Panc1 (cell line): ENCODE data around the gene IGSF21. TPM values are rescaled to one million over a fixed set of nuclear protein-coding genes. Genes with fewer than 3 reads are reported as not detected.

Experiments
- ATAC-seq: fragments of 200-7000 bp; cut with Tn5 transposase; 2 replicates; pipeline ENCODE4 v1.9.1; 2020; ENCODE audit warnings: mild to moderate bottlenecking, moderate library complexity
- BruUV-seq: library from RNA; stranded (reverse); fragments of 400-500 nt; replicated peaks from 2 replicates; lab custom pipeline; 2021; lab: Mats Ljungman, UMichigan
- CTCF ChIA-PET: fragments of 300-600 bp; sonication (Branson Sonifier 250); formaldehyde crosslinking; loops from one replicate; lab custom pipeline; 2022; ENCODE audit warnings: antibody characterized with exemption; lab: Charles Lee
- POLR2A ChIA-PET: fragments of 300-600 bp; sonication (Branson Sonifier 250); formaldehyde crosslinking; loops from one replicate; lab custom pipeline; 2022; ENCODE audit warnings: antibody characterized with exemption; lab: Charles Lee
- DNase-seq: peaks from one replicate; pipeline ENCODE4 v3.0.0-alpha.2; 2010; ENCODE audit warnings: low read depth, low spot score
- H3K27ac ChIP-seq: 2 replicates; pipeline ENCODE4 v1.5.1; 2011; ENCODE audit warnings: mild to moderate bottlenecking, low read length, inconsistent platforms
- H3K27me3 ChIP-seq: fragments of 200-500 bp; sonication (Bioruptor generic); 2 replicates; pipeline ENCODE4 v1.6.0; 2014; ENCODE audit warnings: low read length, inconsistent platforms; ENCODE audit not compliant: control insufficient read depth, insufficient read depth
- H3K36me3 ChIP-seq: fragments of 200-500 bp; sonication (Bioruptor generic); 2 replicates; pipeline ENCODE4 v1.5.1; 2014; ENCODE audit warnings: inconsistent platforms, mild to moderate bottlenecking, low read length, moderate library complexity; ENCODE audit not compliant: control insufficient read depth, insufficient read depth
- H3K4me1 ChIP-seq: 2 replicates; pipeline ENCODE4 v1.5.1; 2011; ENCODE audit warnings: inconsistent platforms, mild to moderate bottlenecking, low read length, moderate library complexity; ENCODE audit not compliant: control insufficient read depth, insufficient read depth
- H3K4me3 ChIP-seq, 2 experiments: 2 replicates each; pipeline ENCODE4 v1.5.1; 2011 to 2012; ENCODE audit warnings: low read depth in 2 of 2, low read length in 2 of 2, mild to moderate bottlenecking in 2 of 2, inconsistent platforms in 1 of 2, moderate library complexity in 1 of 2
- H3K9me3 ChIP-seq: fragments of 200-500 bp; sonication (Bioruptor generic); 2 replicates; pipeline ENCODE4 v1.5.1; 2014; ENCODE audit warnings: low read depth, mild to moderate bottlenecking, inconsistent platforms, low read length, moderate library complexity; ENCODE audit not compliant: control insufficient read depth, insufficient read depth
- POLR2AphosphoS5 ChIP-seq: IDR thresholded peaks from 2 replicates; pipeline ENCODE4 v1.6.1; 2012; ENCODE audit warnings: mild to moderate bottlenecking, low read depth, low read length, moderate library complexity
- SIN3A ChIP-seq: IDR thresholded peaks from 2 replicates; pipeline ENCODE4 v1.6.1; 2012; ENCODE audit warnings: low read depth, mild to moderate bottlenecking, low read length, moderate library complexity, borderline replicate concordance; ENCODE audit not compliant: insufficient read depth
- TCF7L2 ChIP-seq: IDR thresholded peaks from 2 replicates; pipeline ENCODE4 v1.6.1; 2011; ENCODE audit warnings: mild to moderate bottlenecking, low read depth, low read length, inconsistent platforms
- in situ Hi-C: cut with HindIII; loops from 2 replicates; pipeline ENCODE4 v1.10.0; 2016; ENCODE audit warnings: low sequenced_read_pairs, low pct_unique_long_range_greater_than_20kb
- intact Hi-C: fragments of 100-400 bp; cut with micrococcal nuclease; formaldehyde crosslinking; loops from one replicate; pipeline ENCODE4 v1.10.0; 2022; ENCODE audit not compliant: unreplicated experiment
- total RNA-seq: library from RNA; stranded (reverse); gene quantifications from one replicate; pipeline ENCODE4 v1.2.1, GENCODE V29; 2021; ENCODE audit not compliant: unreplicated experiment
- TF ChIP-seq, protein P1 (sequence below): fragments of 450-650 bp; IDR thresholded peaks from 2 replicates; pipeline ENCODE4 v1.5.1; 2017; ENCODE audit warnings: mild to moderate bottlenecking
- TF ChIP-seq, protein P2 (sequence below), 2 experiments: IDR thresholded peaks; 2 replicates each; pipeline ENCODE4 v1.6.1; 2011 to 2012; ENCODE audit warnings: low read depth in 2 of 2, control low read depth in 1 of 2, low read length in 1 of 2, mild to moderate bottlenecking in 1 of 2, moderate library complexity in 1 of 2; ENCODE audit not compliant: insufficient read depth in 1 of 2

Gene IGSF21
- total RNA-seq, 1 experiment from 2014 or later: not detected

DNA sequence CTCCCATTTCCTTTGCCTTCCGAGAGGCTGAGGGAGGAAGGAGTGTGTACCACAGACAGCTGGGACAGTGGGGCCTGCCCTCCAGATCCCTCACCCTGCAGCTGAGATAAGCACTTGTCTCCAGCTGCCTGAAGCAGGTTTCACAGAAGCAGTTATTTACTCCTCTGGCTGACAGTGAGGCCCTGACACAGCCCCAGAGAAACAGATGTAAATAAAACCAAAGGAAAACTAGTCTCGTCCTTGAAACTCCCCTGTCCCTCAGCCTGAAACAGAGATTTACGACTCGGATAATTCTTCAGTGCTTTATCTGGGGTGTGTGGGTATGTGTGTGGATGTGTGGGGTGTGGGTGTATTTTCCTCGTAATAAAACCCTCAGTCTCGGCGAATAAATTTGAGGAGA lies 181.1 kb downstream of the IGSF21 start:
- BruUV-seq: no TSS peak
- no peaks in the 10 kb centered on the region for H3K36me3 ChIP-seq
- in situ Hi-C loops (no loop called here), intact Hi-C loops (no loop called here)
- CTCF ChIA-PET: no interaction called here
- no peaks in the 10 kb centered on the region for H3K9me3 ChIP-seq
- no peak overlapping the region for H3K4me3 ChIP-seq
- H3K27ac ChIP-seq: no peak overlapping the region
- H3K27me3 ChIP-seq: peaks cover 14% of the 10 kb centered on the region
- ATAC-seq (no peak), DNase-seq (no peak)
- POLR2A ChIA-PET: no interaction called here
- TF ChIP-seq, protein P1, sequence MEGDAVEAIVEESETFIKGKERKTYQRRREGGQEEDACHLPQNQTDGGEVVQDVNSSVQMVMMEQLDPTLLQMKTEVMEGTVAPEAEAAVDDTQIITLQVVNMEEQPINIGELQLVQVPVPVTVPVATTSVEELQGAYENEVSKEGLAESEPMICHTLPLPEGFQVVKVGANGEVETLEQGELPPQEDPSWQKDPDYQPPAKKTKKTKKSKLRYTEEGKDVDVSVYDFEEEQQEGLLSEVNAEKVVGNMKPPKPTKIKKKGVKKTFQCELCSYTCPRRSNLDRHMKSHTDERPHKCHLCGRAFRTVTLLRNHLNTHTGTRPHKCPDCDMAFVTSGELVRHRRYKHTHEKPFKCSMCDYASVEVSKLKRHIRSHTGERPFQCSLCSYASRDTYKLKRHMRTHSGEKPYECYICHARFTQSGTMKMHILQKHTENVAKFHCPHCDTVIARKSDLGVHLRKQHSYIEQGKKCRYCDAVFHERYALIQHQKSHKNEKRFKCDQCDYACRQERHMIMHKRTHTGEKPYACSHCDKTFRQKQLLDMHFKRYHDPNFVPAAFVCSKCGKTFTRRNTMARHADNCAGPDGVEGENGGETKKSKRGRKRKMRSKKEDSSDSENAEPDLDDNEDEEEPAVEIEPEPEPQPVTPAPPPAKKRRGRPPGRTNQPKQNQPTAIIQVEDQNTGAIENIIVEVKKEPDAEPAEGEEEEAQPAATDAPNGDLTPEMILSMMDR: no peak
- TF ChIP-seq, protein P2, sequence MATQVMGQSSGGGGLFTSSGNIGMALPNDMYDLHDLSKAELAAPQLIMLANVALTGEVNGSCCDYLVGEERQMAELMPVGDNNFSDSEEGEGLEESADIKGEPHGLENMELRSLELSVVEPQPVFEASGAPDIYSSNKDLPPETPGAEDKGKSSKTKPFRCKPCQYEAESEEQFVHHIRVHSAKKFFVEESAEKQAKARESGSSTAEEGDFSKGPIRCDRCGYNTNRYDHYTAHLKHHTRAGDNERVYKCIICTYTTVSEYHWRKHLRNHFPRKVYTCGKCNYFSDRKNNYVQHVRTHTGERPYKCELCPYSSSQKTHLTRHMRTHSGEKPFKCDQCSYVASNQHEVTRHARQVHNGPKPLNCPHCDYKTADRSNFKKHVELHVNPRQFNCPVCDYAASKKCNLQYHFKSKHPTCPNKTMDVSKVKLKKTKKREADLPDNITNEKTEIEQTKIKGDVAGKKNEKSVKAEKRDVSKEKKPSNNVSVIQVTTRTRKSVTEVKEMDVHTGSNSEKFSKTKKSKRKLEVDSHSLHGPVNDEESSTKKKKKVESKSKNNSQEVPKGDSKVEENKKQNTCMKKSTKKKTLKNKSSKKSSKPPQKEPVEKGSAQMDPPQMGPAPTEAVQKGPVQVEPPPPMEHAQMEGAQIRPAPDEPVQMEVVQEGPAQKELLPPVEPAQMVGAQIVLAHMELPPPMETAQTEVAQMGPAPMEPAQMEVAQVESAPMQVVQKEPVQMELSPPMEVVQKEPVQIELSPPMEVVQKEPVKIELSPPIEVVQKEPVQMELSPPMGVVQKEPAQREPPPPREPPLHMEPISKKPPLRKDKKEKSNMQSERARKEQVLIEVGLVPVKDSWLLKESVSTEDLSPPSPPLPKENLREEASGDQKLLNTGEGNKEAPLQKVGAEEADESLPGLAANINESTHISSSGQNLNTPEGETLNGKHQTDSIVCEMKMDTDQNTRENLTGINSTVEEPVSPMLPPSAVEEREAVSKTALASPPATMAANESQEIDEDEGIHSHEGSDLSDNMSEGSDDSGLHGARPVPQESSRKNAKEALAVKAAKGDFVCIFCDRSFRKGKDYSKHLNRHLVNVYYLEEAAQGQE (IDR thresholded peaks at IDR 0.05; ENCODE audit: insufficient read depth in 1 of 2, low read depth in 2 of 2, low read length in 1 of 2): no peak
- TF ChIP-seq SIN3A (no peak), TCF7L2 (no peak), POLR2AphosphoS5 (no peak)
- H3K4me1 ChIP-seq: no peaks in the 10 kb centered on the region; the same call in 1 of the 2 replicates

DNA sequence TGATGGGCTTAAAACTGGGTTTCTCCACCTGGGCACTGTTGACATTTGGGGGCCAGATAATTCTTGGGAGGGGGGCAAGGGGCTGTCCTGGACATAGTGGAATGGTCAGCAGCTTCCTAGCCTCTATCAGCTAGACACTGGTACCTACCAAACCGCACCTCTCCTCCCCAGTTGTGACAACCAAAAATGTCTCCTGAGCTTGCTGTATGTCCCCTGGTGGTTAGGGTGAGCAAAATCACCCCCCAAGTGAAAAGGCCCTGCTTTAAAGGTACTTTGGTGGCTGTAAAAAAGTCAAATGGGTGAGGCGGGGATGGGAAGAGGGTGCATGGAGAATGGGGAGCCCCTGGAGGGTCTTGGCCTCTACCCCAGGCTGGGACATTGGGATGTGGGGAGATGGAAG lies 182.0 kb downstream of the IGSF21 start:
- Histone ChIP-seq H3K9me3 (no peaks in the 10 kb centered on the region), H3K36me3 (no peaks in the 10 kb centered on the region), H3K27me3 (peaks cover 9% of the 10 kb centered on the region), H3K4me3 (no peak overlapping the region), H3K4me1 (no peaks in the 10 kb centered on the region), H3K27ac (no peak overlapping the region)
- ChIA-PET CTCF (interaction anchor here (0.6 kb wide), 1 partner anchor 33 kb away, joined by 3 read pairs; no protein-coding TSS in a partner anchor), POLR2A (no interaction called here)
- TF ChIP-seq, protein P2 (IDR thresholded peaks at IDR 0.05; ENCODE audit: insufficient read depth in 1 of 2, low read depth in 2 of 2, low read length in 1 of 2): no peak
- TF ChIP-seq, protein P1: no peak; the same call in 1 of the 2 replicates
- ATAC-seq: no peak
- intact Hi-C loops: no loop called here
- no TSS peak for BruUV-seq
- no peak for DNase-seq
- in situ Hi-C loops: no loop called here
